ENCODE data around the gene XNDC1N.
"Not testable (repeated sequence)": the region's sequence is repeated elsewhere in the genome, so short reads cannot be mapped to it uniquely, and the experiment has no call there.

Gene XNDC1N

GRCh38 chr11:71930556-71931244, 2.3 kb upstream of the XNDC1N start:
- DNase-seq: no peak

- no peak for DNase-seq
These were observed 1.1 kb upstream of the XNDC1N start for GRCh38 chr11:71929491-71929890.

DNA sequence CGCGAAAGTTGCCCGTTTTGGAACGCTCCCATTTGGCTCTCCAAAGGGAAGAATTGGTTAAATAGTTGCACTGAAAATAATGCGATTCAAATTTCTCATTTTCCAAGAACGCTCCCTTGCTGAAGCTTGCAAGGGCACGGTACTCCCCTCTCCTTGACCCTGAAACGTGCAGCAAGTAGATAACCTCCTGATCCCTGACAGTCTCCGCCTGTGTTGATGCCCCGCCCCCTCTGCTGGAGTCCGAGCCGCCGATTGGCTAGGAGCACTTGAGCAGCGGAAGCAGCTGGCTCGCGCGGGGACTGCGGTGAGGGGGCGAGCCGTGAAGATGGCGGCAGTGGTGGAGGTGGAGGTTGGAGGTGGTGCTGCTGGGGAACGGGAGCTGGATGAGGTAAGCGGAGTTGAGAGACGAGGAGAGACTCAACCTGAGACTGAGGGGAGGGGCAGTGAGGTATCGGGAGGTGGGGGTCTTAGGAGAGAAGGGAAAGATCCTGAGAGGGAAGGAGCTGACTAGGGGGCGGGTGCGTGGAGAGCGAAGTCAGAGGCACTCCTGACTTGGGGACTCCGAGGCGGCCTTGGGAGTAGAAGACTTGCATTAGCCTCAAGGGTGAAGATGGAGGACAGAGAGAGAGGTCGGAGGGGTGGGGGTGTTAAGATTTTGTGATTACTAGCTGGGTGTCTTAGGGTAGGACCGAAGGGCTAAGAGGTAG, 496 bp upstream of the XNDC1N start, which contains the start of gene RNF121:
RNF121 (plus strand) TSS at position 310 of the 707 bp plus-strand sequence; CDS start at position 326, 16 bp downstream.
- DNase-seq: peak; percentile 97

DNA sequence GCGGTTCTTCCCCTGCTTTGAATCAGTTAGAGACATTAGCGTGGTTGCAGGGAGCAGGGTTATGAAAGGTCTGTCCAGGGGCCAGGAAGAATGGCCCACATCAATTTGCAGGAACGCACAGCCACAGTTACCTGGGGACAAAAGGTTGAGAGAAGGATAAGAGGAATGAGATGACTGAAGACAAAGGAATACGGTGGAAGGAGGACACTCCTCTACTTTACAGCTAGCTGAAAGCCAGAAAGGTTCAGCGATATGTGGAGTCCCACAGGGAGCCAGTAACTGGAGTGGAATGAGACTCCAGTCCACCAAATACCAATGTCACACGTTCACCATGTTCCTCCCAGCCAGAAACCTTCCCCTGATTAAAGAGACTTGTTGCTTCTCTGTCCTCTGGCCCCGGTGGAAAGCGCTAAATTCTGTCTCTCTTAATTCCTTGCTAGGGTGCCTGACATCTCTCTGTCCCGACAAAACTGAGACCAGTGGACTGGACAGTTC, 10.7 kb downstream of the XNDC1N start:
- DNase-seq: no peak

- DNase-seq: no peak
These were observed 13.7 kb downstream of the XNDC1N start for GRCh38 chr11:71914617-71915189.

DNA sequence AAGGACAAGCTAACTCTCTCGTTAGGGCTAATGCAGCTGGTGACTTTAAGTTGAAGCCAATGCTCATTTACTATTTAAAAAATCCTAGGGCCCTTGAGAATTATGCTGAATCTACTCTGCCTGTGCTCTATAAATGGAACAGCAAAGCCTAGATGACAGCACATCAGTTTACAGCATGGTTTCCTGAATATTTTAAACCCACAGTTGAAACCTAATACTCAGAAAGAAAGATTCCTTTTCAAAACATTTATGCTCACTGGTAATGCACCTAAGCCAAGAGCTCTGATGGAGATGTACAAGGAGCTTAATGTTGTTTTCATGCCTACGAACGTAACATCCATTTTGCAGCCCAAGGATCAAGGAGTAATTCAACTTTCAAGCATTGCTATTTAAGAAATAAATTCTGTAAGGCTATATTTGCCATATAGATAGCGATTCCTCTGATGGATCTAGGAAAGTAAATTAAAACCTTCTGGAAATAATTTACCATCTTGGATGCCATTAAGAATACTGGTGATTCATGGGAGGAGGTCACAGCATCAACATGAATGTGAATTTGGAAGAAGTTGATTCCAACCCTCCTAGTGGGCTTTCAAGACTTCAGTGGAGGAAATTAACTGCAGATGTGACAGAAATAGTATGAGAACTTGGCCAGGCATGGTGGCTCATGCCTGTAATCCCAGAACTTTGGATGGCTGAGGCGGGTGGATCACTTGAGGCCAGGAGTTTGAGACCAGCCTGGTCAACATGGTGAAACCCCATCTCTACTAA, 14.5 kb downstream of the XNDC1N start:
- no peak for DNase-seq

- not testable (repeated sequence) for DNase-seq
These were observed 16.4 kb downstream of the XNDC1N start for GRCh38 chr11:71911986-71912340.

DNA sequence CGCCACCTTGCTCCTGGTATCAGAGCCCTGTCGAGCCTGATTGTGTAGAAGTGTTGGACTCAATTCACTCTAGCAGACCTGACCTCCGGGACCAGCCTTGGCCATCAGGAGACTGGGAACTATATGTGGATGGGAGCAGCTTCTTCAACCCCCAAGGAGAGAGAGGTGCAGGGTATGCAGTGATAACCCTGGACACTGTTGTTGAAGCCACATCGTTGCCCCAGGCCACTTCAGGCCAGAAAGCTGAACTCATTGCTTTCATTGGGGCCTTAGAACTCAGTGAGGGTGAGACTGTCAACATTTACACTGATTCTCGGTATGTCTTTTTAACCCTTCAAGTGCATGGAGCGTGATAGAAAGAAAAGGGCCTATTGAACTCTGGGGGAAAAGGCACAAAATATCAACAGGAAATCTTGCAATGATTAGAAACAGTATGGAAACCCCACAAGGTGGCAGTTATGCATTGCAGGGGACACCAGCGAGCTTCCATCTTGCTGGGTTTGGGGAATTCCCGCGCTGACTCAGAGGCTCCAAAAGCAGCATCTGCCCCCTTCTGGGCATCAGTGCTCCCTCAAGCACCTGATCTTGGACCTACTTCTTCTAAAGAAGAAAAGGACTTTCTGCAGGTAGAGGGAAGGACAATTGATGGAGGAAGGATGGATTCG, 16.9 kb downstream of the XNDC1N start:
- peak; percentile 56 for DNase-seq

DNA sequence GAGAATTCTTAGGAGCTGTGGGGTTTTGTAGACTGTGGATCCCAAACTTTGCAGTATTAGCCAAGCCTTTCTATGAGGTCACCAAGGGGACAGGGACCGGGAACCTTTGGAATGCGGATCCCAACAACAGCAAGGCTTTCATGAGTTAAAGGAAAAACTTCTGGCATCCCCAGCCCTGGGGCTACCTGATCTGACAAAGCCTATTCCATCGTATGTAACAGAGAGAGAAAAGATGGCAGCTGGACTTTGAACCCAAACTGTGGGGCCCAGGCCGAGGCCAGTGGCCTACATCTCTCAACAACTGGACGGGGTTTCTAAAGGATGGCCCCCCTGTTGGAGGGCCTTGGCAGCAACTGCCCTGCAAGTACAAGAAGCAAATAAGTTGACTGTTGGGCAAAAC, 17.6 kb downstream of the XNDC1N start:
- not testable (repeated sequence) for DNase-seq

DNA sequence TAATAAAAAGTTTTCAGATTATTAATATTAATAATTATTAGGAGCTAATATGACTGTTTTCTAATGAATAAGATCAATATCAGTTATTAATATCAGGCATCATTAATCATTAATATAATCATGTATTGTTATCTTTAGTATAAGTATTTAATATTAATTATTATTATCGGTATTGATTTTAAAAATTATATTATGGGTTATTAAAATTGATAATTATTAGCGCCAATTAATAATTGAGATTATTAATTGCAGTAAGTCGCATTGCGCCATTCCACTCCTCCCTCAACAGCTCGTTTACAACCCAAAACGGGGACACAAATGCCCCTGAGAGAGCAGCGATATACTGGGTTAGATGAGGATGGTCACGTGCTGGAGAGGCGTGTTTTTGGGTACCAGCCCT, 20.2 kb downstream of the XNDC1N start:
- DNase-seq: no peak

- not testable (repeated sequence) for DNase-seq
These were observed 27.3 kb downstream of the XNDC1N start for GRCh38 chr11:71901137-71901536.

DNA sequence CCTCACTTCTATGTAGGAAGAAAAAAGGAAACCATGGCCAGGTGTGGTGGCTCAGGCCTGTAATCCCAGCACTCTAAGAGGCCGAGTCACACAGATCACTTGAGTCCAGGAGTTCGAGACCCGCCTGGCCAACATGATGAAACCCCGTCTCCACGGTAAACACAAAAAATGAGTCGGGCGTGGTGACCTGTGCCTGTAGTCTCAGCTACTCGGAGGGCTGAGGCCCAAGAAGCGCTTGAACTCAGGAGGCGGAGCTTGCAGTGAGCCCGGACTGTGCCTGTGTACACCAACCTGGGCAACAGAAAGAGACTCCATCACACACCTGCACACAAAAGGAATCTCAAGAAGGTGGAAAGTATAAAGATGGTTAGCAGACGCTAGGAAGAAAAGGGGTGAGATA, 32.4 kb downstream of the XNDC1N start:
- DNase-seq: no peak

- DNase-seq: not testable (repeated sequence)
These were observed 39.1 kb downstream of the XNDC1N start for GRCh38 chr11:71889181-71889872.

GRCh38 chr11:71888335-71889010, 39.9 kb downstream of the XNDC1N start:
- not testable (repeated sequence) for DNase-seq

GRCh38 chr11:71885806-71886205, 42.6 kb downstream of the XNDC1N start:
- not testable (repeated sequence) for DNase-seq

Measured in activated CD4-positive, CD25-positive, alpha-beta regulatory T cell treated with anti-CD3 and anti-CD28 coated beads, Interleukin-2, amount 50 U/mL, for 72 hours (primary cell).